OCI-LY7 (cell line): Measurements from ENCODE around the gene GSG1. TPM values are rescaled to one million over a fixed set of nuclear protein-coding genes. Genes with fewer than 3 reads are reported as not detected.

Experiments used
- BruUV-seq: library from RNA; stranded (reverse); fragments of 400-500 nt; replicated peaks from 2 replicates; lab custom pipeline; 2021; lab: Mats Ljungman, UMichigan
- CTCF ChIA-PET: fragments of 300-600 bp; sonication (Branson Sonifier 250); formaldehyde crosslinking; loops from one replicate; lab custom pipeline; 2022; ENCODE audit warnings: antibody characterized with exemption; ENCODE audit not compliant: unreplicated experiment; lab: Charles Lee
- POLR2A ChIA-PET: fragments of 300-600 bp; sonication (Branson Sonifier 250); formaldehyde crosslinking; loops from one replicate; lab custom pipeline; 2022; ENCODE audit warnings: antibody characterized with exemption; lab: Charles Lee
- DNase-seq: peaks from one replicate; pipeline ENCODE4 v3.0.0-alpha.2; 2015; ENCODE audit warnings: low spot score
- H2AFZ ChIP-seq: fragments of 200-600 bp; sonication (generic), shearing (Covaris generic); 2 replicates; pipeline ENCODE4 v1.6.1; 2014; ENCODE audit warnings: mild to moderate bottlenecking, antibody characterized with exemption, low read length, moderate library complexity
- H3K27ac ChIP-seq: fragments of 200-600 bp; sonication (generic); 2 replicates; pipeline ENCODE4 v1.5.1; 2014; ENCODE audit warnings: mixed run types, low read depth, mild to moderate bottlenecking, moderate library complexity, low read length, inconsistent platforms; ENCODE audit not compliant: poor library complexity, severe bottlenecking
- H3K36me3 ChIP-seq: fragments of 200-600 bp; sonication (generic); 2 replicates; pipeline ENCODE4 v1.6.1; 2014; ENCODE audit warnings: mild to moderate bottlenecking, antibody characterized with exemption, low read length, moderate library complexity, mixed read lengths; ENCODE audit not compliant: insufficient read depth
- H3K4me1 ChIP-seq: fragments of 200-600 bp; sonication (generic); 2 replicates; pipeline ENCODE4 v1.5.1; 2014; ENCODE audit warnings: mild to moderate bottlenecking, low read length; ENCODE audit not compliant: insufficient read depth, poor library complexity, severe bottlenecking
- H3K4me2 ChIP-seq: fragments of 200-600 bp; sonication (generic); 2 replicates; pipeline ENCODE4 v1.6.1; 2014; ENCODE audit warnings: mild to moderate bottlenecking, low read length
- H3K4me3 ChIP-seq: fragments of 200-600 bp; sonication (generic); 2 replicates; pipeline ENCODE4 v1.5.1; 2014; ENCODE audit warnings: mild to moderate bottlenecking, low read depth, low read length; ENCODE audit not compliant: poor library complexity, severe bottlenecking
- H3K79me2 ChIP-seq: fragments of 200-600 bp; sonication (generic); 2 replicates; pipeline ENCODE4 v1.6.1; 2016; ENCODE audit warnings: low read depth, mild to moderate bottlenecking, low read length, moderate library complexity, mixed read lengths; ENCODE audit not compliant: insufficient read depth
- H3K9me2 ChIP-seq: fragments of 200-600 bp; sonication (generic); 2 replicates; pipeline ENCODE4 v1.6.1; 2016; ENCODE audit warnings: mild to moderate bottlenecking, low read length, mixed read lengths; ENCODE audit not compliant: insufficient read depth
- H3K9me3 ChIP-seq: fragments of 200-600 bp; sonication (generic); 2 replicates; pipeline ENCODE4 v1.6.1; 2014; ENCODE audit warnings: mild to moderate bottlenecking, mixed run types, low read length, mixed read lengths
- H4K20me1 ChIP-seq: fragments of 200-600 bp; sonication (generic); 2 replicates; pipeline ENCODE4 v1.6.1; 2014; ENCODE audit warnings: mild to moderate bottlenecking, antibody characterized with exemption, low read length, moderate library complexity, mixed read lengths; ENCODE audit not compliant: insufficient read depth
- EZH2phosphoT487 ChIP-seq: fragments of 200-600 bp; sonication (generic); IDR thresholded peaks from 2 replicates; pipeline ENCODE4 v1.6.1; 2018; ENCODE audit warnings: low read depth, borderline replicate concordance, mild to moderate bottlenecking, mixed run types, antibody characterized with exemption, low read length, moderate library complexity, mixed read lengths
- intact Hi-C: fragments of 100-400 bp; cut with micrococcal nuclease; formaldehyde crosslinking; loops from one replicate; pipeline ENCODE4 v1.10.0; 2022; ENCODE audit not compliant: unreplicated experiment
- total RNA-seq, 2 experiments: library from RNA; depleted of rRNA in 1 of 2; stranded (reverse); fragments of >200 nt in 1 of 2; shearing (Covaris generic) in 1 of 2; gene quantifications; 2 replicates each; pipeline ENCODE4 v1.2.3, GENCODE V29; 2014 to 2022
- TF ChIP-seq, protein P1 (sequence below): fragments of 200-600 bp; sonication (generic); conservative IDR thresholded peaks from 2 replicates; pipeline ENCODE4 v1.5.1; 2014; ENCODE audit warnings: mild to moderate bottlenecking, antibody characterized with exemption, low read length, moderate library complexity, mixed read lengths

GSG1 gene
- total RNA-seq, 2 experiments from 2014 or later = not detected

GRCh38 chr12:13067322-13067721 is 36.1 kb downstream of the GSG1 start:
- H3K27ac ChIP-seq = no peak overlapping the region
- no peaks in the 10 kb centered on the region for H3K9me3 ChIP-seq
- H3K4me3 ChIP-seq = no peak overlapping the region
- no peaks in the 10 kb centered on the region for H3K79me2 ChIP-seq
- no peak for DNase-seq
- no peaks in the 10 kb centered on the region for H3K4me1 ChIP-seq
- intact Hi-C loops = no loop called here
- TF ChIP-seq EZH2phosphoT487 = no peak
- TF ChIP-seq, protein P1, sequence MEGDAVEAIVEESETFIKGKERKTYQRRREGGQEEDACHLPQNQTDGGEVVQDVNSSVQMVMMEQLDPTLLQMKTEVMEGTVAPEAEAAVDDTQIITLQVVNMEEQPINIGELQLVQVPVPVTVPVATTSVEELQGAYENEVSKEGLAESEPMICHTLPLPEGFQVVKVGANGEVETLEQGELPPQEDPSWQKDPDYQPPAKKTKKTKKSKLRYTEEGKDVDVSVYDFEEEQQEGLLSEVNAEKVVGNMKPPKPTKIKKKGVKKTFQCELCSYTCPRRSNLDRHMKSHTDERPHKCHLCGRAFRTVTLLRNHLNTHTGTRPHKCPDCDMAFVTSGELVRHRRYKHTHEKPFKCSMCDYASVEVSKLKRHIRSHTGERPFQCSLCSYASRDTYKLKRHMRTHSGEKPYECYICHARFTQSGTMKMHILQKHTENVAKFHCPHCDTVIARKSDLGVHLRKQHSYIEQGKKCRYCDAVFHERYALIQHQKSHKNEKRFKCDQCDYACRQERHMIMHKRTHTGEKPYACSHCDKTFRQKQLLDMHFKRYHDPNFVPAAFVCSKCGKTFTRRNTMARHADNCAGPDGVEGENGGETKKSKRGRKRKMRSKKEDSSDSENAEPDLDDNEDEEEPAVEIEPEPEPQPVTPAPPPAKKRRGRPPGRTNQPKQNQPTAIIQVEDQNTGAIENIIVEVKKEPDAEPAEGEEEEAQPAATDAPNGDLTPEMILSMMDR = no peak
- H3K36me3 ChIP-seq = no peaks in the 10 kb centered on the region
- no TSS peak for BruUV-seq
- no peaks in the 10 kb centered on the region for H3K9me2 ChIP-seq
- H4K20me1 ChIP-seq = no peaks in the 10 kb centered on the region
- H3K4me2 ChIP-seq = no peak overlapping the region
- POLR2A ChIA-PET = no interaction called here
- no peak overlapping the region for H2AFZ ChIP-seq
- CTCF ChIA-PET = no interaction called here

DNA sequence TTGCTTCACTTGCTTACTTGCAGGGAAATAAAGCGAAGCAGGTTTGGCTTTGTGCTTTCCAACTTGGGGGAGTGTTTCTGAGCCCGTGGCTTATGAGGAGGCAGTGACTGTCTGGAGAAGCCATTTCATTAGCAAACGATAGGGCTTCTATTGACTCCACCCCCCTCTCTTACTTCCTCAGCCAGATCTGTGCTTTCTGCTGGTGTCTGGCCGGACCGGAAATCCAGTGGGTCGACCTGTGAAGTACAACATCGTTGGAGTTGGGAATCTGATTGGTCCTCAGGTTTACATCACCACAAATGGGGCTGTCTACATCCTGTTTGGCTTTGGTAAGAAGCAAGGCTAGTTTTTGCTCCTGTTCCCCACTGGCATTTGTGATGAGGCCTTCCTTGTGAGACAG is 37.0 kb downstream of the GSG1 start:
- H3K4me2 ChIP-seq = no peak overlapping the region
- no peaks in the 10 kb centered on the region for H4K20me1 ChIP-seq
- intact Hi-C loops = no loop called here
- H3K4me3 ChIP-seq = no peak overlapping the region
- no peaks in the 10 kb centered on the region for H3K36me3 ChIP-seq
- TF ChIP-seq EZH2phosphoT487 = no peak
- TF ChIP-seq, protein P1 = no peak
- ChIA-PET CTCF (no interaction called here), POLR2A (interaction anchor here (0.6 kb wide), 1 partner anchor 16 kb away, joined by 11 read pairs; no protein-coding TSS in a partner anchor)
- H3K9me2 ChIP-seq = no peaks in the 10 kb centered on the region
- H3K79me2 ChIP-seq = no peaks in the 10 kb centered on the region
- no peak overlapping the region for H3K27ac ChIP-seq
- no peaks in the 10 kb centered on the region for H3K4me1 ChIP-seq
- DNase-seq = no peak
- no peaks in the 10 kb centered on the region for H3K9me3 ChIP-seq
- no peak overlapping the region for H2AFZ ChIP-seq
- no TSS peak for BruUV-seq

DNA sequence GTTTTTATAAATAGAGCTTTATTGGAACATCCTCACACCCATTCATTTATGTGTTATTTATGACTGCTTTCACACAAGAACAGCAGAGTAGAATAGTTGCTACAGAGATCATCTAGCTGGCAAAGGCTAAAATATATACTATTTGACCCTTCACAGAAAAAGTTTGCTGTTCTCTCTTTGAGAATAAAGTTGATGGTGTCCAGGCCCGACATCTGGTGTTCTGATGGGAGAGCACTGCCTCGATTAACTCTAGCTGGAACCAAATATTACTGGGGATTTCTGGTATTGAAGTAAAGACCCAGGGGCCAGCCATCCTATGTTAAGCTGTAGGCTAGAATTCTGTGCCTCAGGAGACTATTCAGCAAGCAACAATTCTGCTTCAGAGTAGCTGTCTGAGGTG is 37.5 kb downstream of the GSG1 start:
- POLR2A ChIA-PET = interaction anchor here (0.6 kb wide), 2 partner anchors 16 to 21 kb away, joined by 5 to 11 read pairs; no protein-coding TSS in a partner anchor
- BruUV-seq = no TSS peak
- H3K36me3 ChIP-seq = no peaks in the 10 kb centered on the region
- no peak overlapping the region for H3K4me3 ChIP-seq
- H3K27ac ChIP-seq = no peak overlapping the region
- H2AFZ ChIP-seq = no peak overlapping the region
- CTCF ChIA-PET = no interaction called here
- intact Hi-C loops = no loop called here
- H3K9me3 ChIP-seq = no peaks in the 10 kb centered on the region
- no peaks in the 10 kb centered on the region for H3K9me2 ChIP-seq
- TF ChIP-seq, protein P1 = no peak
- no peak for TF ChIP-seq EZH2phosphoT487
- no peak for DNase-seq
- no peaks in the 10 kb centered on the region for H4K20me1 ChIP-seq
- no peak overlapping the region for H3K4me2 ChIP-seq
- H3K79me2 ChIP-seq = no peaks in the 10 kb centered on the region
- no peaks in the 10 kb centered on the region for H3K4me1 ChIP-seq
